ENCODE measurements around the gene MATR3.
"Not testable (repeated sequence)": the region's sequence is repeated elsewhere in the genome, so short reads cannot be mapped to it uniquely, and the experiment has no call there.

MATR3 gene

GRCh38 chr5:139301808-139302499, 8.4 kb downstream of the MATR3 start:
- no peak for DNase-seq

GRCh38 chr5:139304391-139305324, 11.1 kb downstream of the MATR3 start:
- no peak for DNase-seq

DNA sequence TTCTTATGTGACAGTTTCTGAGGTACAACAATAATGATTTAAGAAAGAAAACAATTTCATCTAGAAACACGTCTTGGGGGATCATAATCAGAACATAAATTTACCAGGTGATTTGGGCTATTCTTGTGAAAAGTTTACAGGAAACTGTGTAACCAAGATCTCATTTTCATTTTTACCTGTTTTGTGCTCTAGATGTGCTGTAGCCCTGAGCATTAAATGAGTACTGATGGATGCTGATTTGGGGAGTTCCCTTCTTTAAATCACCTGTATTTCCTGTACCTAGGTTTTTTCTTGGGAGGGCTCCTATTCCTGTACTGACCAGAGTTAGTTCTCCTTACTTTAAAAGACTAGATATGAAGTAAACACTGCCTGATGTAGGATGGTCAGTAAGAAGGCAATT, 12.7 kb downstream of the MATR3 start:
- no peak for DNase-seq

GRCh38 chr5:139306628-139307379, 13.3 kb downstream of the MATR3 start:
- DNase-seq = no peak

- DNase-seq = no peak
These were observed 15.3 kb downstream of the MATR3 start for GRCh38 chr5:139308797-139309196.

- not testable (repeated sequence) for DNase-seq
These were observed 17.2 kb downstream of the MATR3 start for GRCh38 chr5:139310715-139311186.

DNA sequence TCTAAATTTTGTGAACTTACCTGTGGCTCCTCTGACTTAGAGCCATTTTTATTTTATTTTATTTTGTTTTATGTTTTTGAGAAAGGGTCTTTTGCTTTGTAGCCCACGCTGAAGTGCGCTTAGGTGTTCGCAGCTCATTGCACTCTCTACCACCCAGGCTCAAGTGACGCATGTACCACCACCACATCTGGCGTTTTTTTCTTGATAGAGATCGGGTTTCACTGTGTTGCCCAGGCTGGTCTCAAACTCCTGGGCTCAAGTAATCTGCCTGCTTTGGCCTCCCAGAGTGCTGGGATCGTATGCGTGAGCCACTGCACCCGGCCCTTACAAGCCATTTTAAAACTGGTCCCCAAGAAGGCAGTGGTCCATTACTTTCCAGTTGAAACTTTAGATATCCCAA, 18.5 kb downstream of the MATR3 start:
- DNase-seq = no peak

- DNase-seq = no peak
These were observed 20.7 kb downstream of the MATR3 start for GRCh38 chr5:139314276-139314675.

- no peak for DNase-seq
These were observed 21.6 kb downstream of the MATR3 start for GRCh38 chr5:139315056-139315615.

DNA sequence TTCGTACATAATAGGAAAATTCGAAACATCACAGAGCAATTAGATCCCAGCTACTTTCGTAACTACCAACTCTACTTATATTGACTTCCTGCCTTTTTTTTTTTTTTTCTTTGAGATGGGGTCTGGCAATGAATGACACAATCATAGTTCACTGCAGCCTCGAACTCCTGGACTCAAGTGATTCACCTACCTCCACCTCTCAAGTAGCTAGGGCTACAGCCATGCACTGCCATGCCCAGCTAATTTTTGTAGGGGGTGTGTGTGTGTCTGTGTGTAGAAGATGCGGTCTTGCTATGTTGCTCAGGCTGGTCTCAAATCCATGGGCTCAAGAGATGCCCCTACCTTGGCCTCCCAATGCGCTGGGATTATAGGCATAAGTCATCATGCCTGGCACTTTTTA, 42.3 kb downstream of the MATR3 start:
- no peak for DNase-seq

- DNase-seq = no peak
These were observed 46.5 kb downstream of the MATR3 start for GRCh38 chr5:139340051-139340450.

GRCh38 chr5:139341187-139341688, 47.7 kb downstream of the MATR3 start:
- DNase-seq = no peak

DNA sequence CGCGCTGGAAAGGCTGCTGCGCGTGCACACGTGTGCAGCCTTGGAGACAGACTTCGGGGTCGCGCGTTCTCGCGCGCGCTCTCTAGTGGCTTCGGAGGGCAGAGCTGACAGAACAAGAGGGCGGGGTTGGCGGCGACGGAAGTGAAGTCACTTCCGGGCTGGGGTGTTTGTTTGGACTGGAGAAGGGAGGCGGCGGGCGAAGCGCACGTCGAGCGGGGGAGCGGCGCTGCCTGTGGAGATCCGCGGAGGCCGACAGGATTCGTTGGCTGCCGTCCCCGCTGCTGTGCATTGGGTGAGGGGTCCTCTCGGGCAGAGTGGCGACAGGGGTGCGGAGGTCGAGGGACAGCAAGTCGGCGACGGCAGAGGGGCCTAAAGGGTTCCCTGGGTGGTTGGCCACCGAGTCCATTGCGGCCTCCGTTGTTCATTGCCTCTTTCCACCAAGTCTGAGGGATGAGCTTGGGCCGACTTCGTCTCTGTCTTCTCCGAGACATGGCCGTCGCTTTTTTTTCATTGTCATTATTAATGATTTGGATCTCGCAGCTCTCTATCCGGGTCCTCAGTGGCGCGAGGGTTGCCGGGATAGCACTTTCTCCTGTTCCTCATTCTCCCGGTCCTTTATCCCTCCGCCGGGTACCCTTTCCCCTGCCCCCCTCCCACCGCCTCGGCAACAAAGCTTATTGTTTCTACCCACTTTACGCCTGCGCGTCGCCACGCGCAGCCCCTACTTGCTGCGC, 48.3 kb downstream of the MATR3 start, which contains the start of gene PAIP2:
TSS of gene PAIP2 (plus strand) at position 166 of the 734 bp plus-strand sequence. CDS start 21,931 bp downstream, outside the sequence.
- DNase-seq = peak; percentile 97

DNA sequence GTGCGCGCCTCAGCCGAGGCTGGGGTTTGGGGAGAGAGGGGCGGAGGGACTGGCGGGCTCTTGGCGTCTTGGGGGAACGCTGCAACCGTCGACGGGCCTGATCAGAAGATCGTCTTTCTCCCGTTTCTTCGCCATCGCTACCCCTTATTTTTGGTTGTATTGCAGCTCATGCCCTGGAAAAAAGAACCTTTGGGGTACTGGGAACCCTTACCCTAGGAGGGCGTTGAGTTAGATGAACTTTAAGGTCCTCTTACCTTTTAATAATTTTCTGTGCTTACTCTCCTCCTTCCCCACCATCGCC, 48.8 kb downstream of the MATR3 start:
- no peak for DNase-seq

DNA sequence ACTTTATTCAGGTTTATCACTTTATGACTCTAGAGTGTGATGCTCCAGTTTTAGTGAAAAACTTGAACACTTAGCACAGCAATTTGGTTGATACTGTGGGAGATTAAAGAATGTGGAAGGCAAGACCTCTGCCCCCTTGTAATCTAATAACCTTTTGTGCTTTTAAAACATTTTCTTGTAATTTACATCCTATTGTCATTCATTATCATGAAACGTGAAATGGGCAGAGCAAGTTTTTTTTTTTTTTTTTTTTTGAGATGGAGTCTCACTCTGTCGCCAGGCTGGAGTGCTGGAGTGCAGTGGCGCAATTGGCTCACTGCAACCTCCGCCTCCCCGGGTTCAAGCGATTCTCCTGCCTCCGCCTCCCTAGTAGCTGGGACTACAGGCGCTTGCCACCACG, 49.9 kb downstream of the MATR3 start:
- no peak for DNase-seq

DNA sequence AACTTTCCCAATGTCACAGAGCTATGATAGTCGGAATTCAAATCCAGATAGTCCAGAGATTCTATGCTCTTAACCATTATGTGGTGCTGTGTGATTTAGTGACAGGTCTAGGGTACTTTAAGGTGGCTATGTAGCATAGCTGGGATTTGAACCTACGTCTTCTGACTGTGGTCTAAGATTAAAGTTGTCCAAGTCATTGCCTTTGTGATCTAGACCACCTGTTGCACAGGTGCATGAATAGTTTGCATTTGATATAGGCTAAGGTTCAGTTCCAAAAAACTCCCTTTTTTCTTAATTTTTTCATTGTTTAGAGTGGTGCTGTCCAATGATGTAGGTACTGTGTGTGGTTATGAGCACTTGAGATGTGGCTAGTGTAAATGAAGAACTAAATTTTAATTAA, 50.6 kb downstream of the MATR3 start:
- DNase-seq = no peak

DNA sequence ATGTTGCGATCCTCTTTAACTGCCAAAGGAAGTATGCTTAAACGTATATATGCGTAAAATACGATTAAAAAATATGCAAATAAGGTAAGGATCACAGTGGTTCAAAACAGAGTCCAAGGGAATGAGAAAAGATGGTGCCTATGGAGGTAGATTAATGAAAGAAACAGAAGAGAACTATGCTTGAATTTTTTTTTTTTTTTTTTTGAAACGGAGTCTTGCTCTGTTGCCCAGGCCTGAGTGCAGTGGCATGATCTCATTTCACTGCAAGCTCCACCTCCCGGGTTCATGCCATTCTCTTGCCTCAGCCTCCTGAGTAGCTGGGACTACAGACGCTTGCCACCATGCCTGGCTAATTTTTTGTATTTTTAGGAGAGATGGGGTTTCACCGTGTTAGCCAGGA, 51.9 kb downstream of the MATR3 start:
- DNase-seq = not testable (repeated sequence)

DNA sequence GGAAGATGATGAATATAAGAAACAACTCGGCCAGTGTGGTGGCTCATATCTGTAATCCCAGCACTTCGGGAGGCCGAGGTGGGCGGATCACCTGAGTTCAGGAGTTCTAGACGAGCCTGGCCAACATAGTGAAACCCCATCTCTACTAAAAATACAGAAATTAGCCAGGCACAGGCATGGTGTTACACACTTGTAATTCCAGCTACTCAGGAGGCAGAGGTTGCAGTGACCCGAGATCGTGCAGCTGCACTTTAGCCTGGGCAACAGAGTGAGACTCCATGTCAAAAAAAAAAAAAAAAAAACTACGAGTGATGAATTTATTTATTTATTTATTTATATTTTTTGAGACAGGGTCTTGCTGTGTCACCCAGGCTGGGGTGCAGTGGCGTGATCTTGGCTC, 54.3 kb downstream of the MATR3 start:
- DNase-seq = peak; percentile 37

DNA sequence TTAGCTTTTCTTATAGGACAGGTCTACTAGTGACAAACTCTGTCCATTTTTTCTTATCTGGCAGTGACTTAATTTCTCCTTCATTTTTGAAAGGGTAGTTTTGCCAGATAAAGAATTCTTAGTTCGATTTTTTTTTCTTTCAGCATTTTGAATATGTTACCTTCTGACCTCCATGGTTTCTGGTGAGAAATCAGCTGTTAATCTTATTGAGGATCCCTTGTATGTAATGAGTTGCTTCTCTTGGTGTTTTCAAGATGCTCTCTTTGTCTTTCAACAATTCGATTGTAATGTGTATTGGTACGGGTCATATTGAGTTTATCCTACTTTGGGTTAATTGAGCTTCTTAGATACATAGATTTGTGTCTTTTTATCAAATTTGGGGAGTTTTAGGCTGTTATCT, 60.6 kb downstream of the MATR3 start:
- DNase-seq = no peak

- peak; percentile 42 for DNase-seq
These were observed 62.4 kb downstream of the MATR3 start for GRCh38 chr5:139355900-139356299.

DNA sequence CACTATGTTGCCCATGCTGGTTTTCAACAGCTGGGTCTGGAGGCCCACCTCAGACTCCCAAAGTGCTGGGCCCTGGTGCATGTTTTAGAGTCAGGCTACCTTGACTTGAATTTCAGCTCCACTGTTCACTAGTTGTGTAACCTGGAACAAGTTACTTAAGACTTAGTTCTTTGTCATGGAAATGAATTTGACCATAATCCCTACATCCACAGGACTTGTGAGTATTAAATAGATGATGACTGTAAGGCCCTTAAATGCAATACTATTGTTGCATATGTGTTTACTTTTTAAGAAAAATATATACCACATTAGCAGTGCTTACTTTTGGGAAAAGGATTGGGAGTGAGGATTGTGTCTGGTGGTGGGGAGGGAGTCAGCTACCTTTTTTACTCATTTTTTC, 64.5 kb downstream of the MATR3 start:
- DNase-seq = no peak

- DNase-seq = no peak
These were observed 66.8 kb downstream of the MATR3 start for GRCh38 chr5:139360384-139360783.

All from activated CD8-positive, alpha-beta memory T cell treated with anti-CD3 and anti-CD28 coated beads for 24 hours (primary cell).